SK-N-SH treated with all-trans-retinoic acid at 6 μM for 48 hours (cell line): ENCODE results near the gene TMBIM6.

Experiments used
- ATAC-seq: fragments of 200-7000 bp; cut with Tn5 transposase; 3 replicates; pipeline ENCODE4 v1.9.1; 2020; ENCODE audit warnings: mild to moderate bottlenecking, moderate library complexity
- ARNTL ChIP-seq: fragments of 450-650 bp; formaldehyde crosslinking; IDR thresholded peaks from 2 replicates; pipeline ENCODE4 v1.5.0; 2020; ENCODE audit warnings: low read depth, mild to moderate bottlenecking, moderate library complexity, borderline replicate concordance
- BACH2 ChIP-seq: fragments of 250-450 bp; sonication (Bioruptor Pico); IDR thresholded peaks from 2 replicates; pipeline ENCODE4 v1.9.0; 2021; ENCODE audit warnings: mild to moderate bottlenecking, borderline replicate concordance
- CREB5 ChIP-seq: fragments of 250-450 bp; sonication (Bioruptor Pico); IDR thresholded peaks from 2 replicates; pipeline ENCODE4 v1.5.1; 2020; ENCODE audit warnings: low read depth, mild to moderate bottlenecking, moderate library complexity
- CSDC2 ChIP-seq: fragments of 250-450 bp; sonication (Bioruptor Pico); IDR thresholded peaks from 2 replicates; pipeline ENCODE4 v1.5.0; 2020; ENCODE audit warnings: mild to moderate bottlenecking, moderate library complexity
- CSRNP3 ChIP-seq: fragments of 250-450 bp; sonication (Bioruptor Pico); IDR thresholded peaks from 2 replicates; pipeline ENCODE4 v1.5.1; 2021; ENCODE audit warnings: mild to moderate bottlenecking, moderate library complexity
- ESRRG ChIP-seq: fragments of 250-450 bp; sonication (Bioruptor Pico); IDR thresholded peaks from 2 replicates; pipeline ENCODE4 v1.6.1; 2021; ENCODE audit warnings: mild to moderate bottlenecking
- OSR1 ChIP-seq: fragments of 250-450 bp; sonication (Bioruptor Pico); IDR thresholded peaks from 2 replicates; pipeline ENCODE4 v1.8.0; 2022; ENCODE audit warnings: moderate library complexity, mild to moderate bottlenecking, inconsistent platforms
- PATZ1 ChIP-seq: fragments of 250-450 bp; sonication (Bioruptor Pico); IDR thresholded peaks from 2 replicates; pipeline ENCODE4 v1.8.0; 2020; ENCODE audit warnings: mild to moderate bottlenecking, moderate library complexity, borderline replicate concordance
- POU6F1 ChIP-seq: fragments of 250-450 bp; sonication (Bioruptor Pico); IDR thresholded peaks from 2 replicates; pipeline ENCODE4 v1.8.0; 2021; ENCODE audit warnings: low read depth, mild to moderate bottlenecking, moderate library complexity, borderline replicate concordance
- RARB ChIP-seq: fragments of 250-450 bp; sonication (Bioruptor Pico); IDR thresholded peaks from 2 replicates; pipeline ENCODE4 v1.8.0; 2021; ENCODE audit warnings: mild to moderate bottlenecking, moderate library complexity
- SNAI2 ChIP-seq: fragments of 250-450 bp; sonication (Bioruptor Pico); IDR thresholded peaks from 2 replicates; pipeline ENCODE4 v1.5.0; 2020; ENCODE audit warnings: mild to moderate bottlenecking, moderate library complexity
- TCF4 ChIP-seq: fragments of 250-450 bp; sonication (Bioruptor Pico); IDR thresholded peaks from 2 replicates; pipeline ENCODE4 v1.8.0; 2021; ENCODE audit warnings: mild to moderate bottlenecking, moderate library complexity, borderline replicate concordance
- TOX ChIP-seq: fragments of 250-450 bp; sonication (Bioruptor Pico); IDR thresholded peaks from 2 replicates; pipeline ENCODE4 v1.8.0; 2021; ENCODE audit warnings: mild to moderate bottlenecking, moderate library complexity, borderline replicate concordance
- TSHZ2 ChIP-seq: fragments of 250-450 bp; sonication (Bioruptor Pico); IDR thresholded peaks from 2 replicates; pipeline ENCODE4 v1.5.0; 2020; ENCODE audit warnings: mild to moderate bottlenecking, moderate library complexity
- ZC3H10 ChIP-seq: fragments of 250-450 bp; sonication (Bioruptor Pico); IDR thresholded peaks from 2 replicates; pipeline ENCODE4 v1.5.1; 2021; ENCODE audit warnings: mild to moderate bottlenecking, moderate library complexity
- ZFP3 ChIP-seq: fragments of 250-450 bp; sonication (Bioruptor Pico); IDR thresholded peaks from 2 replicates; pipeline ENCODE4 v1.5.0; 2020; ENCODE audit warnings: mild to moderate bottlenecking, moderate library complexity
- ZFP30 ChIP-seq: fragments of 450-650 bp; formaldehyde crosslinking; IDR thresholded peaks from 2 replicates; pipeline ENCODE4 v1.5.0; 2022; ENCODE audit warnings: mild to moderate bottlenecking, moderate library complexity
- ZNF565 ChIP-seq: fragments of 450-650 bp; formaldehyde crosslinking; conservative IDR thresholded peaks from 2 replicates; pipeline ENCODE4 v1.5.0; 2020; ENCODE audit warnings: low read depth, mild to moderate bottlenecking, moderate library complexity
- ZNF70 ChIP-seq: fragments of 450-650 bp; formaldehyde crosslinking; IDR thresholded peaks from 2 replicates; pipeline ENCODE4 v1.5.0; 2020; ENCODE audit warnings: mild to moderate bottlenecking, moderate library complexity

TMBIM6 gene

GRCh38 chr12:49793620-49794019, 52.3 kb downstream of the TMBIM6 start:
- no peak for ATAC-seq
- TF ChIP-seq ZFP3 (CRISPR knock-in tag), result no peak
- no peak for TF ChIP-seq ZNF565 (CRISPR knock-in tag)
- no peak for TF ChIP-seq PATZ1 (CRISPR knock-in tag)
- no peak for TF ChIP-seq POU6F1
- TF ChIP-seq, all 23 proteins: peak for 0

- no peak for ATAC-seq
- TF ChIP-seq TCF4 (no peak), ZNF70 (CRISPR knock-in tag) (no peak), ZC3H10 (CRISPR knock-in tag) (no peak), ARNTL (no peak), ZNF565 (CRISPR knock-in tag) (no peak), ZFP30 (CRISPR knock-in tag) (no peak), CSDC2 (CRISPR knock-in tag) (no peak), OSR1 (CRISPR knock-in tag) (no peak), ESRRG (CRISPR knock-in tag) (no peak), SNAI2 (CRISPR knock-in tag) (no peak), RARB (CRISPR knock-in tag) (no peak), PATZ1 (CRISPR knock-in tag) (no peak), ZFP3 (CRISPR knock-in tag) (no peak), CSRNP3 (CRISPR knock-in tag) (no peak), TSHZ2 (CRISPR knock-in tag) (no peak), BACH2 (CRISPR knock-in tag) (no peak)
Observed at GRCh38 chr12:49794021-49794420, 52.7 kb downstream of the TMBIM6 start.

- ATAC-seq, result no peak
- TF ChIP-seq ZFP30 (CRISPR knock-in tag) (no peak), BACH2 (CRISPR knock-in tag) (no peak), CSDC2 (CRISPR knock-in tag) (no peak), ARNTL (no peak), ZC3H10 (CRISPR knock-in tag) (no peak), TOX (CRISPR knock-in tag) (no peak), ZNF70 (CRISPR knock-in tag) (no peak), ESRRG (CRISPR knock-in tag) (no peak), CREB5 (CRISPR knock-in tag) (no peak), POU6F1 (no peak), PATZ1 (CRISPR knock-in tag) (no peak), OSR1 (CRISPR knock-in tag) (no peak), SNAI2 (CRISPR knock-in tag) (no peak)
Observed at GRCh38 chr12:49794811-49795653, 53.7 kb downstream of the TMBIM6 start.
